GM23338 (cell line): ENCODE measurements around the gene BMPR2. TPM values are rescaled to one million over a fixed set of nuclear protein-coding genes. Genes with fewer than 3 reads are reported as not detected.

ENCODE experiments used
- ATAC-seq: fragments of 200-7000 bp; cut with Tn5 transposase; 3 replicates; pipeline ENCODE4 v1.9.1; 2020
- DNase-seq: peaks from one replicate; pipeline ENCODE4 v3.0.0-alpha.2; 2015; ENCODE audit warnings: low spot score
- H2AFZ ChIP-seq: fragments of 200-600 bp; sonication (generic); 2 replicates; pipeline ENCODE4 v1.8.0; 2016; ENCODE audit warnings: antibody characterized with exemption, mild to moderate bottlenecking, moderate library complexity
- H3F3A ChIP-seq: fragments of 200-600 bp; sonication (generic); replicated peaks from 2 replicates; pipeline ENCODE4 v1.8.0; 2017; ENCODE audit warnings: antibody characterized with exemption, mixed run types, low read depth
- H3K27ac ChIP-seq: fragments of 200-600 bp; sonication (generic); 2 replicates; pipeline ENCODE4 v1.6.1; 2016; ENCODE audit warnings: low read depth
- H3K27me3 ChIP-seq: fragments of 200-600 bp; sonication (generic); 2 replicates; pipeline ENCODE4 v1.8.0; 2016; ENCODE audit warnings: mild to moderate bottlenecking, mixed run types, moderate library complexity; ENCODE audit not compliant: insufficient read depth
- H3K36me3 ChIP-seq: fragments of 200-600 bp; sonication (generic); 2 replicates; pipeline ENCODE4 v1.8.0; 2016; ENCODE audit warnings: mild to moderate bottlenecking; ENCODE audit not compliant: insufficient read depth
- H3K4me1 ChIP-seq: fragments of 200-600 bp; sonication (generic); 2 replicates; pipeline ENCODE4 v1.8.0; 2016; ENCODE audit warnings: mild to moderate bottlenecking, moderate library complexity; ENCODE audit not compliant: insufficient read depth
- H3K4me2 ChIP-seq: fragments of 200-600 bp; sonication (generic); 2 replicates; pipeline ENCODE4 v1.7.1; 2017; ENCODE audit warnings: mixed run types
- H3K4me3 ChIP-seq: fragments of 200-600 bp; sonication (generic); 2 replicates; pipeline ENCODE4 v1.6.1; 2016; ENCODE audit warnings: mixed run types
- H3K79me2 ChIP-seq: fragments of 200-600 bp; sonication (generic); replicated peaks from 2 replicates; pipeline ENCODE4 v1.8.0; 2017; ENCODE audit warnings: mild to moderate bottlenecking; ENCODE audit not compliant: insufficient read depth
- H3K9me2 ChIP-seq: fragments of 200-600 bp; sonication (generic); 2 replicates; pipeline ENCODE4 v1.8.0; 2017; ENCODE audit not compliant: insufficient read depth
- H4K20me1 ChIP-seq: fragments of 200-600 bp; sonication (generic); replicated peaks from 2 replicates; pipeline ENCODE4 v1.8.0; 2017; ENCODE audit warnings: mild to moderate bottlenecking; ENCODE audit not compliant: insufficient read depth
- H3K27ac Mint-ChIP-seq: 2 replicates; pipeline ENCODE4 v1.8.0; 2020; ENCODE audit warnings: inconsistent platforms, mild to moderate bottlenecking, moderate library complexity, mixed read lengths
- H3K27me3 Mint-ChIP-seq: 3 replicates; pipeline ENCODE4 v1.8.0; 2022; ENCODE audit warnings: low read depth, mild to moderate bottlenecking, moderate library complexity, mixed read lengths, inconsistent platforms; ENCODE audit not compliant: insufficient read depth, poor library complexity
- H3K36me3 Mint-ChIP-seq: 3 replicates; pipeline ENCODE4 v1.8.0; 2021; ENCODE audit warnings: low read depth, mild to moderate bottlenecking, inconsistent platforms, moderate library complexity, mixed read lengths
- H3K4me1 Mint-ChIP-seq: 3 replicates; pipeline ENCODE4 v1.8.0; 2020; ENCODE audit warnings: mild to moderate bottlenecking, inconsistent platforms, mixed read lengths
- H3K4me3 Mint-ChIP-seq: 3 replicates; pipeline ENCODE4 v1.8.0; 2021; ENCODE audit warnings: moderate library complexity, mild to moderate bottlenecking, inconsistent platforms, mixed read lengths
- H3K9me3 Mint-ChIP-seq: 3 replicates; pipeline ENCODE4 v1.8.0; 2020; ENCODE audit warnings: moderate library complexity, mild to moderate bottlenecking, inconsistent platforms, mixed read lengths
- CREB1 ChIP-seq: fragments of 250-450 bp; sonication (Bioruptor Pico); IDR thresholded peaks from 2 replicates; pipeline ENCODE4 v1.5.0; 2020; ENCODE audit warnings: low read depth, mild to moderate bottlenecking, moderate library complexity
- CTCF ChIP-seq, 2 experiments: fragments of 200-600 bp in 1 of 2; sonication (generic) in 1 of 2; conservative IDR thresholded peaks; 2 replicates each; pipeline versions ENCODE4 v1.5.1 to v1.6.1; 2016 to 2017; ENCODE audit warnings: antibody characterized with exemption in 2 of 2, low read depth in 2 of 2, mild to moderate bottlenecking in 2 of 2, moderate library complexity in 1 of 2
- ETS1 ChIP-seq: IDR thresholded peaks from 2 replicates; pipeline ENCODE4 v1.6.1; 2016; ENCODE audit warnings: antibody characterized with exemption
- EZH2 ChIP-seq: fragments of 200-600 bp; sonication (generic); IDR thresholded peaks from one replicate; pipeline ENCODE4 v1.8.0; 2017; ENCODE audit warnings: antibody characterized with exemption, mild to moderate bottlenecking, low read depth; ENCODE audit not compliant: unreplicated experiment
- EZH2phosphoT487 ChIP-seq: fragments of 200-600 bp; sonication (generic); IDR thresholded peaks from one replicate; pipeline ENCODE4 v1.8.1; 2018; ENCODE audit warnings: antibody characterized with exemption; ENCODE audit not compliant: unreplicated experiment
- NANOG ChIP-seq: IDR thresholded peaks from 2 replicates; pipeline ENCODE4 v1.6.1; 2016; ENCODE audit warnings: antibody characterized with exemption, borderline replicate concordance
- POLR2AphosphoS5 ChIP-seq: IDR thresholded peaks from 2 replicates; pipeline ENCODE4 v1.6.1; 2016; ENCODE audit warnings: antibody characterized with exemption, low read depth
- STAT1 ChIP-seq: IDR thresholded peaks from one replicate; pipeline ENCODE4 v1.6.1; 2016; ENCODE audit warnings: antibody characterized with exemption; ENCODE audit not compliant: unreplicated experiment
- ZNF114 ChIP-seq: fragments of 250-450 bp; sonication (Bioruptor Pico); IDR thresholded peaks from 2 replicates; pipeline ENCODE4 v1.5.0; 2020; ENCODE audit warnings: mild to moderate bottlenecking, moderate library complexity
- ZNF462 ChIP-seq: fragments of 250-450 bp; sonication (Bioruptor Pico); IDR thresholded peaks from 2 replicates; pipeline ENCODE4 v1.5.0; 2020; ENCODE audit warnings: mild to moderate bottlenecking, moderate library complexity
- polyA plus RNA-seq: library from polyadenylated mRNA; unstranded; fragments of >200 nt; fragmentation: Nextera tagmentation; extraction: Ambion mirVana; gene quantifications from 2 replicates; pipeline ENCODE4 v1.2.1, GENCODE V29; 2016
- total RNA-seq: library from RNA; depleted of rRNA; stranded (reverse); fragments of >200 nt; shearing (Covaris generic); gene quantifications from 2 replicates; pipeline ENCODE4 v1.2.3, GENCODE V29; 2014

Gene BMPR2
- total and polyA plus RNA-seq, 2 experiments from 2014 or later = 6.7 to 21.6 TPM

- Histone ChIP-seq H3K27ac (no peak overlapping the region), H3K9me2 (no peaks in the 10 kb centered on the region), H3K4me3 (no peak overlapping the region), H3K79me2 (no peaks in the 10 kb centered on the region), H3K36me3 (no peaks in the 10 kb centered on the region), H2AFZ (no peak overlapping the region), H4K20me1 (no peaks in the 10 kb centered on the region), H3K4me2 (no peak overlapping the region), H3K27me3 (no peaks in the 10 kb centered on the region), H3F3A (no peaks in the 10 kb centered on the region), H3K4me1 (peaks cover 6% of the 10 kb centered on the region; the same call in 1 of the 2 replicates)
- DNase-seq (no peak), ATAC-seq (no peak)
- H3K4me3 Mint-ChIP-seq = no peak overlapping the region
- TF ChIP-seq POLR2AphosphoS5 (no peak), EZH2phosphoT487 (no peak), CREB1 (CRISPR knock-in tag) (no peak), CTCF (conservative IDR thresholded peaks at IDR 0.05; ENCODE audit: low read depth in 2 of 2) (no peak), ETS1 (no peak), ZNF114 (CRISPR knock-in tag) (no peak), NANOG (no peak), STAT1 (no peak), EZH2 (no peak), ZNF462 (no peak)
- peak overlapping the region; percentile 94; the same call in 1 of the 2 replicates for H3K27ac Mint-ChIP-seq
- no peaks in the 10 kb centered on the region for H3K27me3 Mint-ChIP-seq
- H3K9me3 Mint-ChIP-seq = no peaks in the 10 kb centered on the region
- peaks cover 16% of the 10 kb centered on the region for H3K4me1 Mint-ChIP-seq
- no peaks in the 10 kb centered on the region for H3K36me3 Mint-ChIP-seq
Observed at GRCh38 chr2:202545523-202545922, 169.4 kb downstream of the BMPR2 start.
